Mesenchymal stem cell (in vitro differentiated cells and primary cell): ENCODE measurements around the gene UNC80.
A peak's percentile ranks its signal among the peaks of the same experiment; 100 is the strongest.

Experiments
- DNase-seq: peaks from one replicate; pipeline ENCODE4 v3.0.0-alpha.2; 2013
- H2AFZ ChIP-seq: one replicate; pipeline ENCODE4 v1.6.1; 2013; ENCODE audit warnings: low read depth, mild to moderate bottlenecking, control low read depth, inconsistent platforms, low read length, moderate library complexity
- H2AK5ac ChIP-seq: 2 replicates; pipeline ENCODE4 v1.6.1; 2013; ENCODE audit warnings: low read length, moderate library complexity, mild to moderate bottlenecking, inconsistent platforms; ENCODE audit not compliant: severe bottlenecking
- H2BK120ac ChIP-seq: one replicate; pipeline ENCODE4 v1.6.1; 2013; ENCODE audit warnings: low read depth, mild to moderate bottlenecking, inconsistent platforms, low read length, moderate library complexity
- H2BK12ac ChIP-seq, 2 experiments: one replicate each; pipeline ENCODE4 v1.6.1; 2013; ENCODE audit warnings: inconsistent platforms in 2 of 2, low read length in 2 of 2, mild to moderate bottlenecking in 2 of 2, moderate library complexity in 2 of 2, control low read depth in 1 of 2
- H2BK15ac ChIP-seq: one replicate; pipeline ENCODE4 v1.6.1; 2013; ENCODE audit warnings: mild to moderate bottlenecking, low read depth, inconsistent platforms; ENCODE audit not compliant: poor library complexity, severe bottlenecking
- H2BK5ac ChIP-seq: 2 replicates; pipeline ENCODE4 v1.6.1; 2013; ENCODE audit warnings: low read depth, mild to moderate bottlenecking, low read length, control low read depth, inconsistent platforms; ENCODE audit not compliant: poor library complexity, severe bottlenecking
- H3K14ac ChIP-seq, 2 experiments: one replicate each; pipeline ENCODE4 v1.6.1; 2013; ENCODE audit warnings: inconsistent platforms in 2 of 2, low read length in 2 of 2, control low read depth in 1 of 2, mild to moderate bottlenecking in 1 of 2, moderate library complexity in 1 of 2
- H3K18ac ChIP-seq, 2 experiments: one replicate each; pipeline ENCODE4 v1.6.1; 2013; ENCODE audit warnings: inconsistent platforms in 2 of 2, low read length in 2 of 2, control low read depth in 1 of 2, low read depth in 1 of 2, mild to moderate bottlenecking in 1 of 2
- H3K23ac ChIP-seq, 2 experiments: one replicate each; pipeline ENCODE4 v1.6.1; 2013; ENCODE audit warnings: inconsistent platforms in 2 of 2, low read length in 2 of 2, mild to moderate bottlenecking in 2 of 2, moderate library complexity in 2 of 2, control low read depth in 1 of 2
- H3K27ac ChIP-seq: 2 replicates; pipeline ENCODE4 v1.5.1; 2013; ENCODE audit warnings: mild to moderate bottlenecking, moderate library complexity, low read length, control low read depth, inconsistent platforms; ENCODE audit not compliant: poor library complexity, severe bottlenecking
- H3K27me3 ChIP-seq, 2 experiments: 2 replicates each; pipeline versions ENCODE4 v1.6.1 to v1.7.0; 2013; ENCODE audit warnings: low read length in 2 of 2, mild to moderate bottlenecking in 2 of 2, moderate library complexity in 2 of 2, control low read depth in 1 of 2, inconsistent platforms in 1 of 2; ENCODE audit not compliant: control insufficient read depth in 1 of 2, insufficient read depth in 1 of 2
- H3K36me3 ChIP-seq, 2 experiments: 2 replicates each; pipeline versions ENCODE4 v1.6.1 to v1.7.0; 2013; ENCODE audit warnings: low read length in 2 of 2, control low read depth in 1 of 2, inconsistent platforms in 1 of 2, low read depth in 1 of 2, mild to moderate bottlenecking in 1 of 2; ENCODE audit not compliant: insufficient read depth in 2 of 2, control insufficient read depth in 1 of 2
- H3K4ac ChIP-seq, 2 experiments: one replicate each; pipeline ENCODE4 v1.6.1; 2013; ENCODE audit warnings: inconsistent platforms in 2 of 2, low read length in 2 of 2, mild to moderate bottlenecking in 2 of 2, moderate library complexity in 2 of 2, control low read depth in 1 of 2, low read depth in 1 of 2
- H3K4me1 ChIP-seq: 2 replicates; pipeline ENCODE4 v1.6.1; 2013; ENCODE audit warnings: low read depth, low read length, control low read depth; ENCODE audit not compliant: control insufficient read depth, insufficient read depth
- H3K4me2 ChIP-seq: 2 replicates; pipeline ENCODE4 v1.6.1; 2013; ENCODE audit warnings: low read length, mild to moderate bottlenecking, inconsistent platforms; ENCODE audit not compliant: poor library complexity, severe bottlenecking
- H3K4me3 ChIP-seq, 2 experiments: 2 replicates each; pipeline versions ENCODE4 v1.5.1 to v1.7.0; 2013; ENCODE audit warnings: low read length in 2 of 2, mild to moderate bottlenecking in 2 of 2, control low read depth in 1 of 2, low read depth in 1 of 2; ENCODE audit not compliant: insufficient read depth in 1 of 2
- H3K79me1 ChIP-seq: replicated peaks from 2 replicates; pipeline ENCODE4 v1.6.1; 2013; ENCODE audit warnings: mild to moderate bottlenecking, control low read depth, low read length, inconsistent platforms; ENCODE audit not compliant: poor library complexity, severe bottlenecking
- H3K9ac ChIP-seq: 2 replicates; pipeline ENCODE4 v1.7.0; 2013; ENCODE audit warnings: mild to moderate bottlenecking, low read length, moderate library complexity
- H3K9me3 ChIP-seq: 2 replicates; pipeline ENCODE4 v1.7.0; 2013; ENCODE audit warnings: mild to moderate bottlenecking, low read length; ENCODE audit not compliant: control insufficient read depth
- H4K8ac ChIP-seq: one replicate; pipeline ENCODE4 v1.6.1; 2013; ENCODE audit warnings: inconsistent platforms, mild to moderate bottlenecking, low read length, moderate library complexity
- H4K91ac ChIP-seq: one replicate; pipeline ENCODE4 v1.6.1; 2013; ENCODE audit warnings: mild to moderate bottlenecking, low read length, inconsistent platforms
- WGBS: methylation state at CpG from one replicate; pipeline ENCODE4 v1.1.7; 2013; ENCODE audit warnings: mixed read lengths; 5-methylcytosine and 5-hydroxymethylcytosine counted together

Gene UNC80

GRCh38 chr2:209787416-209787815 is 15.8 kb downstream of the UNC80 start:
- Histone ChIP-seq H3K23ac (no peak overlapping the region), H3K36me3 (no peaks in the 10 kb centered on the region), H2BK12ac (no peak overlapping the region), H3K9me3 (no peaks in the 10 kb centered on the region), H3K4me2 (no peak overlapping the region), H4K91ac (no peak overlapping the region), H3K27me3 (no peaks in the 10 kb centered on the region), H3K79me1 (no peaks in the 10 kb centered on the region), H2BK120ac (no peak overlapping the region), H2AFZ (no peak overlapping the region), H3K4me3 (no peak overlapping the region), H2BK15ac (no peak overlapping the region), H2BK5ac (no peak overlapping the region), H3K14ac (no peak overlapping the region), H3K4me1 (no peaks in the 10 kb centered on the region), H2AK5ac (no peak overlapping the region), H3K9ac (no peak overlapping the region), H3K4ac (no peak overlapping the region), H3K18ac (no peak overlapping the region), H3K27ac (no peak overlapping the region), H4K8ac (no peak overlapping the region)
- 92% methylated on average over 2 of the region's 5 CpGs for whole genome bisulfite sequencing
- no peak for DNase-seq

- H3K4me1 ChIP-seq, result no peaks in the 10 kb centered on the region
- no peak overlapping the region for H3K4ac ChIP-seq
- H2BK5ac ChIP-seq, result no peak overlapping the region
- no peak overlapping the region for H2BK120ac ChIP-seq
- H3K27me3 ChIP-seq, result no peaks in the 10 kb centered on the region
- no peak overlapping the region for H2AFZ ChIP-seq
- no peak overlapping the region for H4K8ac ChIP-seq
- H3K9ac ChIP-seq, result no peak overlapping the region
- no peak for DNase-seq
- H2AK5ac ChIP-seq, result no peak overlapping the region
- no peak overlapping the region for H4K91ac ChIP-seq
- H3K27ac ChIP-seq, result no peak overlapping the region
- H3K23ac ChIP-seq, result no peak overlapping the region
- H3K79me1 ChIP-seq, result no peaks in the 10 kb centered on the region
- no peak overlapping the region for H2BK15ac ChIP-seq
- WGBS, result no CpG with 5 or more reads among the region's 1 CpG
- no peak overlapping the region for H3K4me3 ChIP-seq
- no peak overlapping the region for H3K4me2 ChIP-seq
- no peaks in the 10 kb centered on the region for H3K9me3 ChIP-seq
- no peak overlapping the region for H2BK12ac ChIP-seq
- no peak overlapping the region for H3K18ac ChIP-seq
- H3K14ac ChIP-seq, result no peak overlapping the region
- H3K36me3 ChIP-seq, result no peaks in the 10 kb centered on the region
Measured at GRCh38 chr2:209788925-209789324, 17.3 kb downstream of the UNC80 start.

- H3K4me3 ChIP-seq, result peak overlapping the region in 1 of 2 experiments; percentile 61
- no peak overlapping the region for H3K27ac ChIP-seq
- H2BK15ac ChIP-seq, result no peak overlapping the region
- H3K23ac ChIP-seq, result no peak overlapping the region
- 58% methylated on average over 4 of the region's 6 CpGs for WGBS
- no peak overlapping the region for H2AFZ ChIP-seq
- H3K9ac ChIP-seq, result no peak overlapping the region
- H4K91ac ChIP-seq, result no peak overlapping the region
- no peak overlapping the region for H3K14ac ChIP-seq
- no peak overlapping the region for H3K4me2 ChIP-seq
- H3K18ac ChIP-seq, result no peak overlapping the region
- H3K4me1 ChIP-seq, result no peaks in the 10 kb centered on the region
- no peak overlapping the region for H2BK5ac ChIP-seq
- H3K79me1 ChIP-seq, result no peaks in the 10 kb centered on the region
- no peak overlapping the region for H3K4ac ChIP-seq
- no peak overlapping the region for H2BK12ac ChIP-seq
- no peak overlapping the region for H4K8ac ChIP-seq
- no peak overlapping the region for H2BK120ac ChIP-seq
- DNase-seq, result no peak
- H3K36me3 ChIP-seq, result no peaks in the 10 kb centered on the region
- no peak overlapping the region for H2AK5ac ChIP-seq
- no peaks in the 10 kb centered on the region for H3K9me3 ChIP-seq
- H3K27me3 ChIP-seq, result no peaks in the 10 kb centered on the region
Measured at GRCh38 chr2:209790066-209790728, 18.6 kb downstream of the UNC80 start.

- Histone ChIP-seq H3K4me2 (no peak overlapping the region), H3K18ac (no peak overlapping the region), H2BK120ac (no peak overlapping the region), H4K91ac (no peak overlapping the region), H3K27ac (no peak overlapping the region), H3K9ac (no peak overlapping the region), H3K79me1 (no peaks in the 10 kb centered on the region), H2AK5ac (no peak overlapping the region), H3K4me3 (no peak overlapping the region), H2BK15ac (no peak overlapping the region), H3K23ac (no peak overlapping the region), H3K27me3 (no peaks in the 10 kb centered on the region), H2BK12ac (no peak overlapping the region), H2AFZ (no peak overlapping the region), H3K9me3 (no peaks in the 10 kb centered on the region), H3K4me1 (no peaks in the 10 kb centered on the region), H3K36me3 (no peaks in the 10 kb centered on the region), H4K8ac (no peak overlapping the region), H2BK5ac (no peak overlapping the region), H3K14ac (no peak overlapping the region), H3K4ac (no peak overlapping the region)
- 50% methylated on average over 3 of the region's 3 CpGs for WGBS
- no peak for DNase-seq
Measured at GRCh38 chr2:209791151-209791550, 19.5 kb downstream of the UNC80 start.
